H1 (cell line): ENCODE data around the gene DIP2C. TPM values are rescaled to one million over a fixed set of nuclear protein-coding genes. Genes with fewer than 3 reads are reported as not detected.

ENCODE experiments used
- CTCF ChIA-PET: fragments of 300-600 bp; sonication (Branson Sonifier 250); formaldehyde crosslinking; loops from one replicate; lab custom pipeline; 2021; ENCODE audit not compliant: partially characterized antibody; lab: Charles Lee
- POLR2A ChIA-PET: fragments of 300-600 bp; sonication (Branson Sonifier 250); formaldehyde crosslinking; loops from one replicate; lab custom pipeline; 2021; ENCODE audit warnings: inconsistent platforms; ENCODE audit not compliant: partially characterized antibody; lab: Charles Lee
- DNase-seq, 2 experiments: peaks; one replicate each; pipeline versions ENCODE4 v3.0.0 to v3.0.0-alpha.2; 2010 to 2022; ENCODE audit warnings: low spot score in 2 of 2, low read depth in 1 of 2, mixed read lengths in 1 of 2
- FAIRE-seq: peaks from 2 replicates; lab custom pipeline; 2011; peaks lifted over from hg19 to GRCh38; lab: Jason Lieb, UNC
- H2AFZ ChIP-seq: 2 replicates; pipeline ENCODE4 v1.8.1; 2012; ENCODE audit warnings: low read length, inconsistent platforms
- H2AK5ac ChIP-seq: 2 replicates; pipeline ENCODE4 v1.6.1; 2013; ENCODE audit warnings: low read depth, low read length
- H2BK120ac ChIP-seq: replicated peaks from 2 replicates; pipeline ENCODE3; 2013; ENCODE audit warnings: low read depth, low read length, inconsistent platforms
- H2BK12ac ChIP-seq: 2 replicates; pipeline ENCODE4 v1.6.1; 2013; ENCODE audit warnings: low read depth, low read length
- H2BK15ac ChIP-seq: 2 replicates; pipeline ENCODE4 v1.6.1; 2013; ENCODE audit warnings: low read length
- H2BK20ac ChIP-seq: 2 replicates; pipeline ENCODE4 v1.6.1; 2013; ENCODE audit warnings: low read length
- H2BK5ac ChIP-seq: 2 replicates; pipeline ENCODE4 v1.6.1; 2013; ENCODE audit warnings: low read depth, low read length
- H3K14ac ChIP-seq: 2 replicates; pipeline ENCODE4 v1.6.1; 2013; ENCODE audit warnings: inconsistent platforms; ENCODE audit not compliant: insufficient read length
- H3K18ac ChIP-seq: 2 replicates; pipeline ENCODE4 v1.6.1; 2013; ENCODE audit warnings: low read length; ENCODE audit errors: extremely low read depth
- H3K23ac ChIP-seq: 2 replicates; pipeline ENCODE4 v1.6.1; 2013; ENCODE audit warnings: inconsistent platforms; ENCODE audit not compliant: insufficient read length
- H3K23me2 ChIP-seq: 2 replicates; pipeline ENCODE4 v1.6.1; 2013; ENCODE audit warnings: low read depth, low read length
- H3K27ac ChIP-seq: 2 replicates; pipeline ENCODE4 v1.6.1; 2011; ENCODE audit warnings: low read depth, low read length, inconsistent platforms
- H3K27me3 ChIP-seq, 4 experiments: replicated peaks in 1 of 4; 1 replicate in 1 of 4; 2 replicates in 3 of 4; pipeline versions ENCODE4 v1.6.1 to v1.8.1; 2011 to 2013; ENCODE audit warnings: low read length in 3 of 4, mild to moderate bottlenecking in 3 of 4, inconsistent platforms in 2 of 4, mixed read lengths in 2 of 4, moderate library complexity in 1 of 4; ENCODE audit not compliant: control insufficient read depth in 3 of 4, insufficient read depth in 3 of 4; ENCODE audit errors: extremely low read depth in 1 of 4
- H3K36me3 ChIP-seq, 4 experiments: 2 replicates each; pipeline versions ENCODE4 v1.6.1 to v1.8.1; 2011 to 2013; ENCODE audit warnings: mild to moderate bottlenecking in 4 of 4, low read length in 3 of 4, moderate library complexity in 2 of 4, control low read depth in 1 of 4, inconsistent platforms in 1 of 4; ENCODE audit not compliant: insufficient read depth in 4 of 4, control insufficient read depth in 2 of 4
- H3K4ac ChIP-seq: replicated peaks from 2 replicates; pipeline ENCODE3; 2013; ENCODE audit warnings: low read length, low read depth, mixed read lengths, inconsistent platforms; ENCODE audit not compliant: insufficient read length
- H3K4me1 ChIP-seq, 4 experiments: replicated peaks in 1 of 4; 1 replicate in 1 of 4; 2 replicates in 3 of 4; pipeline versions ENCODE4 v1.6.1 to v1.8.1; 2011 to 2013; ENCODE audit warnings: low read length in 3 of 4, inconsistent platforms in 2 of 4, mixed read lengths in 1 of 4; ENCODE audit not compliant: insufficient read depth in 4 of 4, control insufficient read depth in 3 of 4
- H3K4me2 ChIP-seq, 2 experiments: 2 replicates each; pipeline versions ENCODE4 v1.6.1 to v1.8.1; 2011 to 2013; ENCODE audit warnings: low read depth in 2 of 2, low read length in 2 of 2, control low read depth in 1 of 2, inconsistent platforms in 1 of 2, mild to moderate bottlenecking in 1 of 2; ENCODE audit not compliant: insufficient read depth in 1 of 2
- H3K4me3 ChIP-seq, 4 experiments: fragments of 200-600, 300-600 bp in 1 of 4; sonication (generic), shearing (Covaris generic), sonication (Bioruptor Twin) in 1 of 4; 2 replicates each; pipeline versions ENCODE4 v1.5.1 to v1.8.1; 2011 to 2016; ENCODE audit warnings: low read length in 4 of 4, low read depth in 3 of 4, control low read depth in 2 of 4, inconsistent platforms in 2 of 4, mild to moderate bottlenecking in 2 of 4, mixed read lengths in 1 of 4, moderate library complexity in 1 of 4; ENCODE audit not compliant: insufficient read depth in 2 of 4; ENCODE audit errors: extremely low read depth in 1 of 4
- H3K56ac ChIP-seq: replicated peaks from 2 replicates; pipeline ENCODE3; 2013; ENCODE audit warnings: low read depth, mild to moderate bottlenecking, mixed read lengths, low read length, inconsistent platforms; ENCODE audit not compliant: insufficient read length
- H3K79me1 ChIP-seq: 2 replicates; pipeline ENCODE4 v1.6.1; 2013; ENCODE audit warnings: low read depth, low read length, control low read depth
- H3K79me2 ChIP-seq, 2 experiments: 2 replicates each; pipeline versions ENCODE4 v1.6.1 to v1.8.1; 2012 to 2013; ENCODE audit warnings: low read length in 2 of 2, mild to moderate bottlenecking in 2 of 2, inconsistent platforms in 1 of 2; ENCODE audit not compliant: insufficient read depth in 2 of 2, control insufficient read depth in 1 of 2
- H3K9ac ChIP-seq, 4 experiments: replicated peaks in 1 of 4; 1 replicate in 1 of 4; 2 replicates in 3 of 4; pipeline versions ENCODE4 v1.6.1 to v1.8.1; 2011 to 2013; ENCODE audit warnings: low read depth in 3 of 4, low read length in 3 of 4, control low read depth in 2 of 4, mild to moderate bottlenecking in 2 of 4, moderate library complexity in 2 of 4, inconsistent platforms in 1 of 4; ENCODE audit errors: extremely low read depth in 1 of 4
- H3K9me3 ChIP-seq, 2 experiments: 2 replicates each; pipeline versions ENCODE4 v1.6.1 to v1.8.1; 2012 to 2013; ENCODE audit warnings: mild to moderate bottlenecking in 2 of 2, moderate library complexity in 2 of 2, control low read depth in 1 of 2, inconsistent platforms in 1 of 2, low read depth in 1 of 2, low read length in 1 of 2, mixed read lengths in 1 of 2; ENCODE audit not compliant: insufficient read depth in 2 of 2
- H4K20me1 ChIP-seq, 2 experiments: replicated peaks in 1 of 2; 2 replicates each; pipeline versions ENCODE3 to v1.8.1; 2011 to 2013; ENCODE audit warnings: inconsistent platforms in 2 of 2, low read length in 2 of 2, mild to moderate bottlenecking in 1 of 2; ENCODE audit not compliant: insufficient read depth in 2 of 2, control insufficient read depth in 1 of 2
- H4K5ac ChIP-seq: 2 replicates; pipeline ENCODE4 v1.6.1; 2013; ENCODE audit warnings: low read length, low read depth, mixed read lengths, inconsistent platforms; ENCODE audit not compliant: insufficient read length
- H4K8ac ChIP-seq: 2 replicates; pipeline ENCODE4 v1.8.0; 2013; ENCODE audit warnings: mild to moderate bottlenecking, moderate library complexity, low read length, inconsistent platforms; ENCODE audit not compliant: insufficient read depth; ENCODE audit errors: extremely low read depth
- H4K91ac ChIP-seq: replicated peaks from 2 replicates; pipeline ENCODE3; 2013; ENCODE audit warnings: low read length, mixed read lengths, inconsistent platforms; ENCODE audit not compliant: insufficient read length
- ASH2L ChIP-seq: fragments of 200-600, 300-600 bp; sonication (generic); IDR thresholded peaks from one replicate; pipeline ENCODE4 v1.7.1; 2017; ENCODE audit warnings: low read length
- ATF3 ChIP-seq: IDR thresholded peaks from 2 replicates; pipeline ENCODE4 v1.6.1; 2011; ENCODE audit warnings: low read depth, mild to moderate bottlenecking, low read length; ENCODE audit not compliant: insufficient read depth
- BRCA1 ChIP-seq: IDR thresholded peaks from 2 replicates; pipeline ENCODE4 v1.6.1; 2012; ENCODE audit warnings: low read depth, low read length, improper control_type of control experiment
- CEBPB ChIP-seq: IDR thresholded peaks from 2 replicates; pipeline ENCODE4 v1.6.1; 2012; ENCODE audit warnings: low read depth, low read length
- E2F6 ChIP-seq: IDR thresholded peaks from 2 replicates; pipeline ENCODE4 v1.6.1; 2012; ENCODE audit warnings: inconsistent platforms
- EGR1 ChIP-seq: IDR thresholded peaks from 2 replicates; pipeline ENCODE4 v1.6.1; 2011; ENCODE audit warnings: low read depth, low read length, borderline replicate concordance
- EP300 ChIP-seq, 2 experiments: IDR thresholded peaks; 1 replicate in 1 of 2; 2 replicates in 1 of 2; pipeline ENCODE4 v1.6.1; 2011 to 2012; ENCODE audit warnings: low read depth in 2 of 2, low read length in 2 of 2, mild to moderate bottlenecking in 2 of 2, borderline replicate concordance in 1 of 2, inconsistent platforms in 1 of 2, moderate library complexity in 1 of 2
- GTF2F1 ChIP-seq: IDR thresholded peaks from 2 replicates; pipeline ENCODE4 v1.6.1; 2012; ENCODE audit warnings: low read depth, low read length, improper control_type of control experiment, borderline replicate concordance
- JUN ChIP-seq: IDR thresholded peaks from 2 replicates; pipeline ENCODE4 v1.6.1; 2011; ENCODE audit warnings: low read depth, mild to moderate bottlenecking, improper control_type of control experiment, low read length
- PHF8 ChIP-seq: fragments of 200-600 bp; sonication (generic); conservative IDR thresholded peaks from 2 replicates; pipeline ENCODE4 v1.7.1; 2012; ENCODE audit warnings: low read depth, mild to moderate bottlenecking, inconsistent platforms, low read length, moderate library complexity
- POLR2A ChIP-seq, 2 experiments: IDR thresholded peaks; 1 replicate in 1 of 2; 2 replicates in 1 of 2; pipeline ENCODE4 v1.6.1; 2011; ENCODE audit warnings: low read depth in 2 of 2, low read length in 2 of 2, mild to moderate bottlenecking in 2 of 2; ENCODE audit errors: control extremely low read depth in 1 of 2
- POLR2AphosphoS5 ChIP-seq: IDR thresholded peaks from 2 replicates; pipeline ENCODE4 v1.6.1; 2011; ENCODE audit warnings: low read depth, low read length
- POU5F1 ChIP-seq: IDR thresholded peaks from 2 replicates; pipeline ENCODE4 v1.6.1; 2011; ENCODE audit warnings: low read depth, mild to moderate bottlenecking, low read length, moderate library complexity
- TAF1 ChIP-seq: IDR thresholded peaks from 2 replicates; pipeline ENCODE4 v1.6.1; 2011; ENCODE audit warnings: mild to moderate bottlenecking, low read depth, low read length
- WGBS, 2 experiments: shearing (Covaris generic) in 1 of 2; methylation state at CpG; one replicate each; pipeline versions ENCODE4 v1.1.6 to v1.1.7; 2013 to 2015; ENCODE audit warnings: low lambda C conversion rate in 2 of 2, mixed read lengths in 2 of 2, inconsistent platforms in 1 of 2, low coverage in 1 of 2, missing lambda C conversion rate in 1 of 2; ENCODE audit not compliant: insufficient replicate concordance in 2 of 2, insufficient coverage in 1 of 2, insufficient read length in 1 of 2; ENCODE audit errors: extremely low coverage in 1 of 2, missing lambda C conversion rate in 1 of 2; 5-methylcytosine and 5-hydroxymethylcytosine counted together
- polyA plus RNA-seq, 7 experiments: library from polyadenylated mRNA; depleted of rRNA in 3 of 7; stranded (reverse) in 5 of 7; unstranded in 2 of 7; fragments of >200 nt in 5 of 7; fragments of 200-250 nt in 2 of 7; gene quantifications; 1 replicate in 5 of 7; 2 replicates in 1 of 7; 4 replicates in 1 of 7; pipeline versions ENCODE4 v1.2.1 to v1.2.3, GENCODE V29; 2011 to 2013; ENCODE audit warnings: missing spikeins in 2 of 7, mixed read lengths in 2 of 7
- total RNA-seq: library from RNA; stranded (reverse); fragmentation: NEBNext Ultra II Directional; extraction: Animal tissue kit (Norgen Biotek cat#: 25700); gene quantifications from 2 replicates; pipeline ENCODE4 v1.2.1, GENCODE V29; 2021

DIP2C gene
- total and polyA plus RNA-seq, 2 of the 8 experiments (the other 6 are each of a cell fraction or from before 2014, with no cell fraction given): 3.8 to 9.3 TPM

DNA sequence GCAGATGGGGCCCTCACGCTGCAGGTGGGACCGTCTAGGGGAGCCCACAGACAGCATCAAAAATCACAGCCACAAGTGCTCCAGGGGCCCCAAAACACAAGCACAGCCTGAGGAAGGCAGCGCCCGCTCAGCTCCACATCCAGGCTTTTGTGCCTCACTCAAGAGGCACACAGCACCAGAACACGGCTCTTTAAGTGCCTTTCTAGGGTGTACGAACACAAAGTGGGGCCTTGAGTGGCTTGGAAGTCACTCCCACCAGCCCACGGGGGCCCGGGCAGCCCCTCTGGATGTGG is 65.2 kb downstream of the DIP2C start:
- CTCF ChIA-PET: interaction anchor here (0.9 to 1.5 kb wide), 5 partner anchors 11 to 165 kb away, joined by 3 to 7 read pairs (median 3); no protein-coding TSS in a partner anchor
- 59% methylated on average over 8 of the region's 8 CpGs; no CpG with 5 or more reads in 1 of the 2 experiments for WGBS, 2 experiments
- H3K4me2 ChIP-seq: peak overlapping the region; percentile 23 to 37; a peak in 2 of 4 replicates
- TF ChIP-seq EP300 (IDR thresholded peaks at IDR 0.05; ENCODE audit: borderline replicate concordance in 1 of 2, low read depth in 2 of 2, low read length in 2 of 2) (no peak), GTF2F1 (no peak), CEBPB (no peak), EGR1 (no peak), POU5F1 (no peak), POLR2AphosphoS5 (no peak), PHF8 (no peak), TAF1 (no peak), JUN (no peak), ASH2L (no peak), POLR2A (IDR thresholded peaks at IDR 0.05; ENCODE audit: control extremely low read depth in 1 of 2, low read depth in 2 of 2, low read length in 2 of 2) (no peak), BRCA1 (no peak), ATF3 (no peak), E2F6 (no peak)

More for the DNA sequence above, 65.2 kb downstream of the DIP2C start:
- H3K9ac ChIP-seq: no peak overlapping the region
- H3K27me3 ChIP-seq: no peaks in the 10 kb centered on the region
- peaks cover 9% of the 10 kb centered on the region; the same call in 1 of the 2 replicates for H3K79me1 ChIP-seq
- H3K23ac ChIP-seq: no peak overlapping the region
- no peaks in the 10 kb centered on the region for H3K23me2 ChIP-seq
- 0 out of 2 replicates have a peak overlapping the region, but pooled peaks have one; percentile 16 for H2BK5ac ChIP-seq
- no peak overlapping the region for H4K91ac ChIP-seq
- H3K27ac ChIP-seq: no peak overlapping the region
- H2BK15ac ChIP-seq: peak overlapping the region; percentile 92; the same call in 1 of the 2 replicates
- H2BK12ac ChIP-seq: no peak overlapping the region
- H3K4me3 ChIP-seq: no peak overlapping the region; a peak in 1 of 8 replicates
- DNase-seq (no peak), FAIRE-seq (no peak)
- H3K56ac ChIP-seq: no peak overlapping the region
- peak overlapping the region; percentile 5; the same call in 1 of the 2 replicates for H4K8ac ChIP-seq
- 0 out of 4 replicates have a peak, but pooled peaks cover 0 to 7% of the 10 kb centered on the region in 2 experiments for H3K79me2 ChIP-seq
- no peaks in the 10 kb centered on the region for H3K36me3 ChIP-seq
- no peak overlapping the region for H4K5ac ChIP-seq
- H2BK120ac ChIP-seq: no peak overlapping the region
- POLR2A ChIA-PET: interaction anchor here (0.6 to 1.8 kb wide), 2 partner anchors 9 to 11 kb away, joined by 3 to 6 read pairs; no protein-coding TSS in a partner anchor
- H3K4ac ChIP-seq: no peak overlapping the region
- H2BK20ac ChIP-seq: no peak overlapping the region
- H4K20me1 ChIP-seq: peaks cover 7 to 18% of the 10 kb centered on the region in 2 experiments
- H3K18ac ChIP-seq: peak overlapping the region; percentile 48; the same call in 1 of the 2 replicates
- no peak overlapping the region for H3K14ac ChIP-seq
- no peak overlapping the region for H2AFZ ChIP-seq
- no peaks in the 10 kb centered on the region for H3K9me3 ChIP-seq
- H3K4me1 ChIP-seq: peaks cover 5 to 25% (median 20%) of the 10 kb centered on the region in 4 experiments
- no peak overlapping the region for H2AK5ac ChIP-seq
